Ovary (tissue), 3 donors: ENCODE results near the gene PKP1.

Experiments
- CTCF ChIP-seq, 3 donors: fragments of 450-650 bp in 2 of 3; fragments of 200-600 bp in 1 of 3; IDR thresholded peaks; one replicate each; pipeline versions ENCODE4 v1.5.1 to v1.8.0; 2016 to 2022; ENCODE audit warnings: antibody characterized with exemption in 3 of 3, mild to moderate bottlenecking in 1 of 3
- EP300 ChIP-seq: sonication (generic); formaldehyde crosslinking; IDR thresholded peaks from one replicate; pipeline ENCODE4 v1.6.1; 2017; ENCODE audit warnings: antibody characterized with exemption
- POLR2A ChIP-seq: fragments of 450-650 bp; IDR thresholded peaks from one replicate; pipeline ENCODE4 v1.6.1; 2017; ENCODE audit warnings: antibody characterized with exemption, mild to moderate bottlenecking, moderate library complexity
- donor health status: DM: no; HTN: no; CAD: no.

- TF ChIP-seq CTCF (IDR thresholded peaks at IDR 0.05), result no peak
- TF ChIP-seq POLR2A, result no peak
- TF ChIP-seq EP300, result no peak
These were observed 12.6 kb downstream of the PKP1 start for GRCh38 chr1:201295861-201296260.
